GM18505 (cell line): Measurements from ENCODE around the gene SNX19.

Source experiments
- ATAC-seq: cut with Tn5 transposase; IDR thresholded peaks from one replicate; pipeline ENCODE4 v1.9.1; 2021; ENCODE audit not compliant: unreplicated experiment
- POLR2A ChIP-seq: IDR thresholded peaks from 4 replicates; pipeline ENCODE4 v1.6.1; 2011; ENCODE audit warnings: borderline replicate concordance; ENCODE audit not compliant: insufficient read depth, insufficient read length; ENCODE audit errors: extremely low read depth

The SNX19 gene

DNA sequence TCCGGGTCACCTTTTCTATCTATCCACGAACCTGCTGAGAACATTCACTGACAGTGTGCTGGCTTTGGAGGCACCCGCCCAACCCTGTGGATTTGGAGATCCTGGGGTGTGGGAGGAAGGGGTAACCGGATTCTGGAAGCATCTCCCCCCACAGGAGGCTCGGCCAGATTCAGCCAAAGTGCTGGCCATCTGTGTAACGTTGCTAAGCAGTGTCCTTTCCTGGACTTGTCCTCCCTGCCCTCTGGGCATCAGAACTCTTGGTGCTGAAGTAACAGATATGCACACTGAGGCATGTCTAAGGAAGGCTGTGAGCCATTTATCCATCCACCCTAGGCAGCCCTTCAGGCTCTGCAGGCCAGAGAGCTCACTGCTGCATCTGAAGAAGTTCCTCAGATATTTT, 85.7 kb downstream of the SNX19 start:
- TF ChIP-seq POLR2A, result no peak
- ATAC-seq, result no peak

DNA sequence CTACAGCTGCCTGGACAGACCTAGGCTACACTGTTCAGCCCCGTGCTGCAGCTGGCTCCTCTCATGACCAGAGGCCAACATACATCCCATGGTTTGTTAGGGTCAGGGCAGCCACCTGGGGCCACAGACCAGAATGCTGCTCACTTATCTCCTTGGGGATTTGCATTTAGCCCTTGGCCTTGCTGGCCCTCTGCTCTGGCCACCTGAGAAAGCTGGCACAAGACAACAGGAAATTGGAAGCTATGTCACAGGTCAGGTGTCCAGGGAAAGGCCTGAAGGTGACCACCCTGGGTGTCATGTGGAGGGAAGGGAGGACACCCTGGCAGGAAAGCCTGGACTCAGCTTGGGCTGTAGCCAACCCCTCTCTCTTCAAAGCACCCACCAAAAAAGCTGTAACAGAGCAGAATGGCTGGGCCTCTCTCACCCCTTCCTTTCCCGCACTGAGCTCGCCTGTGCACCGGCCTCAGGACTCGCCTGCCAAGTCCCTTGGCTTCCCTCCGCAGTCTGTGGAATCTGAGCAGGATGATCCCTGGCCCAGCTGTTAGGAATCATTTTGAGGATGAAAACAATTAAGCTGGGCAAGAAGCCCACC, 86.3 kb downstream of the SNX19 start:
- ATAC-seq, result no peak
- no peak for TF ChIP-seq POLR2A

DNA sequence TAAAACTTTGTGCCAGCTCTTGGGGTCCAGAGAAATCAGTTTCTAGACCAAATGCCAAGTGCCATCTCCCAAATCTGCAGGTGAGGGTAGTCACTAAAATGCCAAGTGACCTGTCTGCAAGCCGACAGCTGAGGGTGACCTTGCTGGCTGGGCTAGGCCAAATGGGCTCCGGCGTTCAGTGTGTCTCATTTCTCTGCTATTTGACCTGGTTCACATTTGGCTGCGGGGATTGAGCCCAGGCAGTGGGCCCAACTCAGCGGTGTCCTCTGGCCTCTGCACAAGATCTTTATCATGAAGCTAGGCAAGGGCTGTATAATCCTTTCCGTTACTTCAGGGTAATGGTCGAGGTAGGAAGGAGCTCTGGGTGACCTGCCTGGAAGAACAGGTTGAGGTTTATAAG, 87.5 kb downstream of the SNX19 start:
- no peak for ATAC-seq
- no peak for TF ChIP-seq POLR2A

DNA sequence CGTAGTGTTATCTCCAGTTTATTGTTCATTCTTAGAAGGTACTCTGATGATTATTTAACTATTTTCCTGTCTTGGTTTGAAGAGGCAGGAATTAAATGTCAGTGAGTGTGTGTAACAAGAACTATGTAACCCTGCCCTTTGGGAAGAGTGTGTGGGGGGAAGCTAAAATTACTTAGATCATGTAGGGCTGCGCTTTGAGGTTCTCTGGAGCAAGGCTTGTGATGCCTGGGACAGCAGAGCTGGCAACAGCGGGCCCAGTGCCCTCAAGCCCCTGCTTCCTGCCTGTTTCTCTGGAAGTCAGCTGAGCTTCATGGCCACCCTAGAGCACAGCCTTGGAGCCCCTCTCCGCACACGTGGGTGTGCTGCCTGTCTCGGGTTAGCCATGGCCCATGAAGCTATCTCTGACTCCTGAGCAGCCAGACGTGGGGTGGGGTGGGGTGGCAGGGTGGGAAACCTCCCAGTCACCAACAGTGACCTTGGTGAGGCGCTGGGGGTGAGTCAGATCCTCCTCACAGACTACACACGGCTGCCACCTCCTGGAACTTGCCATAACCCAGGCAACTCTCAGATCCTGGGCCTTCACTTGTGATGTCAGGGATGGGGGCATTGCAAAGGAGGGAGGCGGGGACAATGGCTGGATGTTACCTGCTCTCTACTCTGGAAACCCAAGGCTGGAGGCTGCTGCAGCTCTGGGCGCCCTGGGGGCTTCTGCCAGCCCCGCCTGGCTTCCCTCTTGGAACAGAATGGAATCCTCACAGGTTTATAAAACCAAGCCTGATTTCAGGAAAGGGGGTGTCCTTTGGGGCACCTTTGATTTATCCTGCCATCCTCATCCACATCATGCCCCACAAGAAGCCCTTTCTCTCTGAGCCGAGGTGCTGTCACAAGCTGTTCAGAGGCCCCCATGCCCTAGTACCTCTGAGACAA, 88.6 kb downstream of the SNX19 start:
- ATAC-seq, result no peak
- no peak for TF ChIP-seq POLR2A

DNA sequence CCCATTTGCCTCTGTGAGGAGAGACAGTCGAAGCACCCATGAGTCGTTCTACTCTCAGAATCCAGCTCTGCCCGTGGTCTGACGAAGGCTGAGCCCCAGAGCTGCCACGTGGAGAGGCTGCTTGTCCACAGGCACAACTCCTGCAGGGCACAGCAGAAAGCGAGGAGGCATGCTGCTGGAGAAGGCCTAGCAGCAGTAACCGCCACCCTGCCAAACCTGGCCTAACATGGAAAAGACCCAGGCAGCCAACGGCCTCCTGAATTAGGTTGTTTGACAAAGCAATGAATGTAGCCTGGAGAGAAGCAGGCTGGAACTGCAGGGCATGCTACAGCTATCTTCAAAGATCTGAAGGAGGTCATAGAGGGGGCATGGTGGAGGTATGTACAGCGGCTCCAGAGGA, 89.7 kb downstream of the SNX19 start:
- TF ChIP-seq POLR2A, result no peak
- ATAC-seq, result no peak

DNA sequence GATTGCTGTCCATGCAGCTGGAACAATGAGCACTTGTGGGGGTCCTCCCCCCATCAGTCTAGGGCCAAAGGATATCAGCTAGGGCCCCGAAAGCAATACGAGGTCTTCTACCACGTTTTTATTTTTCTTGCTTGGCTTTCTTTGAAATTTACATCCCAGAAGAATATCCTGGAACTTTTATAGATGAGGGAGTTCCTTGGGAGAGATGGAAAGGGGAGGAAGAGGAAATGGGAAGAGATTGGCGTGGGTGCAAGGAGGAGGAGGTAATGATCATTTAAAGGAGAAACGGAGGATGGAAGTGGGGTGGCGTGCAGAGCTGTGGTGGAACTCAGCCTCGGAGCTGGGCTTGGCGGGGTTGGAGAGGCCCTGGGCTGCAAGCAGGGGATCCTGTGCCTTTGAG, 90.3 kb downstream of the SNX19 start:
- no peak for ATAC-seq
- TF ChIP-seq POLR2A, result no peak

DNA sequence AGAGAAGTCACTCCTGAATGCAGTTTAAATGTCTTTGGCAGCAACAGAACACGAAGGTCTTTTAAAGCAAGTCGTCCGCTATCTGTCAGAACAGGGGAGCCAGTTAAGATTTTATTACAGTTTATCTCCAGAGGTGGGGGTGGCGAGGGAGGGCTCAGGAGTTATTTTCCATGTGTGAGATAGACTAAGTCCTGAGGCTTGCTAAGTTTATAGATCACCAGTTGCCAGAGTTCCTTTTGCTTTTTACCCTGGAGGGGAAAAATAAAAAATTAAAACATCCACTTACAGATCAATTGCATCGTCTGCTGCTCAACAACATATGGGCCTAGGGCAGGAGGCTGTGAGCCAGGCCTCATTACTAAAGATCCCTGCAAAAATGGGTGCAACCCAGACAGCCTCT, 90.7 kb downstream of the SNX19 start:
- no peak for TF ChIP-seq POLR2A
- no peak for ATAC-seq
